Immature natural killer cell (primary cell): Measurements from ENCODE around the gene IFT81. TPM values are rescaled to one million over a fixed set of nuclear protein-coding genes. Genes with fewer than 3 reads are reported as not detected.
A peak's percentile ranks its signal among the peaks of the same experiment; 100 is the strongest.

ENCODE experiments used
- DNase-seq, 3 donors: peaks; one replicate each; pipeline ENCODE4 v3.0.0; 2022; ENCODE audit warnings: mixed read lengths in 1 of 3
- H3K27ac Mint-ChIP-seq, 6 donors: one replicate each; pipeline ENCODE4 v1.8.0; 2020; ENCODE audit warnings: mixed read lengths in 6 of 6, mild to moderate bottlenecking in 5 of 6, inconsistent platforms in 4 of 6, moderate library complexity in 3 of 6
- H3K27me3 Mint-ChIP-seq, 3 donors: one replicate each; pipeline ENCODE4 v1.8.0; 2020 to 2021; ENCODE audit warnings: low read depth in 3 of 3, mild to moderate bottlenecking in 3 of 3, mixed read lengths in 3 of 3, moderate library complexity in 3 of 3, inconsistent platforms in 1 of 3
- H3K36me3 Mint-ChIP-seq, 3 donors: one replicate each; pipeline ENCODE4 v1.8.0; 2020; ENCODE audit warnings: mixed read lengths in 3 of 3, inconsistent platforms in 2 of 3, mild to moderate bottlenecking in 2 of 3
- H3K4me1 Mint-ChIP-seq, 2 donors: one replicate each; pipeline ENCODE4 v1.8.0; 2020; ENCODE audit warnings: inconsistent platforms in 2 of 2, mild to moderate bottlenecking in 2 of 2, mixed read lengths in 2 of 2, moderate library complexity in 1 of 2
- H3K4me3 Mint-ChIP-seq, 5 donors: one replicate each; pipeline ENCODE4 v1.8.0; 2020; ENCODE audit warnings: mild to moderate bottlenecking in 5 of 5, mixed read lengths in 5 of 5, inconsistent platforms in 3 of 5, moderate library complexity in 3 of 5
- H3K9me3 Mint-ChIP-seq, 6 donors: one replicate each; pipeline ENCODE4 v1.8.0; 2020; ENCODE audit warnings: mild to moderate bottlenecking in 6 of 6, mixed read lengths in 6 of 6, inconsistent platforms in 4 of 6, moderate library complexity in 3 of 6
- polyA plus RNA-seq, 3 donors: library from polyadenylated mRNA; unstranded; fragments of 300-500 nt; fragmentation: Illumina TruSeq; gene quantifications; one replicate each; pipeline ENCODE4 v1.2.3, GENCODE V29; 2021

The IFT81 gene
- polyA plus RNA-seq, 3 donors from 2014 or later = 0.54 TPM; not detected in 1

- peaks cover 0 to 4% (median 0%) of the 10 kb centered on the region in 3 donors for H3K27me3 Mint-ChIP-seq
- H3K9me3 Mint-ChIP-seq = peaks cover 5 to 17% (median 10%) of the 10 kb centered on the region in 6 donors
These were observed 32.6 kb downstream of the IFT81 start for GRCh38 chr12:110156766-110157165.

GRCh38 chr12:110157539-110157938 is 33.4 kb downstream of the IFT81 start:
- Mint-ChIP-seq H3K4me3 (no peak overlapping the region), H3K4me1 (no peaks in the 10 kb centered on the region), H3K27me3 (peaks cover 0 to 4% (median 0%) of the 10 kb centered on the region in 3 donors), H3K36me3 (peaks cover 5 to 17% (median 8%) of the 10 kb centered on the region in 3 donors), H3K9me3 (peaks cover 5 to 17% (median 10%) of the 10 kb centered on the region in 6 donors), H3K27ac (no peak overlapping the region)
- no peak for DNase-seq

More at GRCh38 chr12:110156766-110157165, 32.6 kb downstream of the IFT81 start:
- peaks cover 5 to 17% (median 8%) of the 10 kb centered on the region in 3 donors for H3K36me3 Mint-ChIP-seq
- DNase-seq = no peak
- no peaks in the 10 kb centered on the region for H3K4me1 Mint-ChIP-seq
- H3K27ac Mint-ChIP-seq = no peak overlapping the region
- H3K4me3 Mint-ChIP-seq = no peak overlapping the region

GRCh38 chr12:110159671-110160245 is 35.6 kb downstream of the IFT81 start:
- Mint-ChIP-seq H3K27ac (no peak overlapping the region), H3K4me3 (no peak overlapping the region), H3K36me3 (peaks cover 5 to 17% (median 8%) of the 10 kb centered on the region in 3 donors), H3K27me3 (peaks cover 0 to 4% (median 0%) of the 10 kb centered on the region in 3 donors), H3K9me3 (peaks cover 5 to 17% (median 10%) of the 10 kb centered on the region in 6 donors), H3K4me1 (no peaks in the 10 kb centered on the region)
- DNase-seq = no peak

- Mint-ChIP-seq H3K9me3 (no peaks in the 10 kb centered on the region), H3K27me3 (peaks cover 0 to 5% (median 0%) of the 10 kb centered on the region in 3 donors), H3K4me1 (no peaks in the 10 kb centered on the region), H3K4me3 (no peak overlapping the region), H3K36me3 (no peaks in the 10 kb centered on the region), H3K27ac (peak overlapping the region in 1 of 6 donors; percentile 61)
- no peak for DNase-seq
These were observed 41.5 kb downstream of the IFT81 start for GRCh38 chr12:110165540-110166159.

- Mint-ChIP-seq H3K27me3 (peaks cover 0 to 5% (median 0%) of the 10 kb centered on the region in 3 donors), H3K4me3 (no peak overlapping the region), H3K9me3 (no peaks in the 10 kb centered on the region), H3K36me3 (no peaks in the 10 kb centered on the region), H3K4me1 (no peaks in the 10 kb centered on the region), H3K27ac (no peak overlapping the region)
- DNase-seq = no peak
These were observed 44.7 kb downstream of the IFT81 start for GRCh38 chr12:110168732-110169455.

- Mint-ChIP-seq H3K9me3 (no peaks in the 10 kb centered on the region), H3K4me1 (no peaks in the 10 kb centered on the region), H3K27me3 (peaks cover 0 to 5% (median 0%) of the 10 kb centered on the region in 3 donors), H3K36me3 (no peaks in the 10 kb centered on the region), H3K4me3 (no peak overlapping the region), H3K27ac (no peak overlapping the region)
- no peak for DNase-seq
These were observed 46.5 kb downstream of the IFT81 start for GRCh38 chr12:110170535-110171185.

- Mint-ChIP-seq H3K36me3 (no peaks in the 10 kb centered on the region), H3K4me1 (no peaks in the 10 kb centered on the region), H3K27ac (no peak overlapping the region), H3K4me3 (no peak overlapping the region), H3K9me3 (no peaks in the 10 kb centered on the region), H3K27me3 (peaks cover 0 to 5% (median 0%) of the 10 kb centered on the region in 3 donors)
- DNase-seq = no peak
These were observed 47.0 kb downstream of the IFT81 start for GRCh38 chr12:110171186-110171538.

GRCh38 chr12:110171636-110172035 is 47.5 kb downstream of the IFT81 start:
- H3K36me3 Mint-ChIP-seq = no peaks in the 10 kb centered on the region

GRCh38 chr12:110174373-110174996 is 50.3 kb downstream of the IFT81 start:
- Mint-ChIP-seq H3K9me3 (no peaks in the 10 kb centered on the region), H3K27ac (no peak overlapping the region), H3K27me3 (no peaks in the 10 kb centered on the region), H3K4me1 (no peaks in the 10 kb centered on the region), H3K4me3 (no peak overlapping the region), H3K36me3 (no peaks in the 10 kb centered on the region)
- no peak for DNase-seq

More at GRCh38 chr12:110171636-110172035, 47.5 kb downstream of the IFT81 start:
- Mint-ChIP-seq H3K4me3 (no peak overlapping the region), H3K27me3 (peaks cover 0 to 5% (median 0%) of the 10 kb centered on the region in 3 donors), H3K27ac (no peak overlapping the region), H3K9me3 (no peaks in the 10 kb centered on the region), H3K4me1 (no peaks in the 10 kb centered on the region)
- no peak for DNase-seq

GRCh38 chr12:110175201-110175600 is 51.0 kb downstream of the IFT81 start:
- H3K4me1 Mint-ChIP-seq = no peaks in the 10 kb centered on the region
- H3K4me3 Mint-ChIP-seq = no peak overlapping the region
- no peak overlapping the region for H3K27ac Mint-ChIP-seq
- H3K9me3 Mint-ChIP-seq = no peaks in the 10 kb centered on the region
- DNase-seq = no peak
- no peaks in the 10 kb centered on the region for H3K27me3 Mint-ChIP-seq
- H3K36me3 Mint-ChIP-seq = no peaks in the 10 kb centered on the region

GRCh38 chr12:110176745-110177144 is 52.6 kb downstream of the IFT81 start:
- no peaks in the 10 kb centered on the region for H3K4me1 Mint-ChIP-seq
- no peaks in the 10 kb centered on the region for H3K9me3 Mint-ChIP-seq
- H3K27me3 Mint-ChIP-seq = no peaks in the 10 kb centered on the region
- DNase-seq = no peak
- no peaks in the 10 kb centered on the region for H3K36me3 Mint-ChIP-seq
- H3K27ac Mint-ChIP-seq = no peak overlapping the region
- H3K4me3 Mint-ChIP-seq = no peak overlapping the region

- no peaks in the 10 kb centered on the region for H3K9me3 Mint-ChIP-seq
- no peak overlapping the region for H3K4me3 Mint-ChIP-seq
- no peaks in the 10 kb centered on the region for H3K36me3 Mint-ChIP-seq
- H3K4me1 Mint-ChIP-seq = no peaks in the 10 kb centered on the region
- no peaks in the 10 kb centered on the region for H3K27me3 Mint-ChIP-seq
- no peak overlapping the region for H3K27ac Mint-ChIP-seq
- no peak for DNase-seq
These were observed 55.1 kb downstream of the IFT81 start for GRCh38 chr12:110179291-110179690.

- Mint-ChIP-seq H3K4me3 (no peak overlapping the region), H3K27ac (no peak overlapping the region), H3K9me3 (peaks cover 0 to under 1% (median 0%) of the 10 kb centered on the region in 6 donors), H3K27me3 (no peaks in the 10 kb centered on the region), H3K36me3 (peaks cover 0 to 2% (median under 1%) of the 10 kb centered on the region in 3 donors), H3K4me1 (no peaks in the 10 kb centered on the region)
- DNase-seq = no peak
These were observed 56.4 kb downstream of the IFT81 start for GRCh38 chr12:110180591-110181005.
